Epithelial cell of proximal tubule (primary cell): ENCODE results near the gene YBEY. TPM values are rescaled to one million over a fixed set of nuclear protein-coding genes. Genes with fewer than 3 reads are reported as not detected.
A peak's percentile ranks its signal among the peaks of the same experiment; 100 is the strongest.

Source experiments
- DNase-seq: peaks from one replicate; pipeline ENCODE4 v3.0.0-alpha.2; 2011; ENCODE audit warnings: low read depth
- H3K4me3 ChIP-seq: 2 replicates; pipeline ENCODE4 v1.5.1; 2011; ENCODE audit warnings: low read depth, mild to moderate bottlenecking, low read length
- CTCF ChIP-seq: conservative IDR thresholded peaks from 2 replicates; pipeline ENCODE4 v1.5.1; 2012; ENCODE audit warnings: low read depth, mild to moderate bottlenecking, low read length
- total RNA-seq: library from RNA; depleted of rRNA; stranded (reverse); fragments of >200 nt; gene quantifications from 2 replicates; pipeline ENCODE4 v1.2.3, GENCODE V29; 2015

Gene YBEY
- total RNA-seq, 1 donor from 2014 or later: 7.0 TPM

DNA sequence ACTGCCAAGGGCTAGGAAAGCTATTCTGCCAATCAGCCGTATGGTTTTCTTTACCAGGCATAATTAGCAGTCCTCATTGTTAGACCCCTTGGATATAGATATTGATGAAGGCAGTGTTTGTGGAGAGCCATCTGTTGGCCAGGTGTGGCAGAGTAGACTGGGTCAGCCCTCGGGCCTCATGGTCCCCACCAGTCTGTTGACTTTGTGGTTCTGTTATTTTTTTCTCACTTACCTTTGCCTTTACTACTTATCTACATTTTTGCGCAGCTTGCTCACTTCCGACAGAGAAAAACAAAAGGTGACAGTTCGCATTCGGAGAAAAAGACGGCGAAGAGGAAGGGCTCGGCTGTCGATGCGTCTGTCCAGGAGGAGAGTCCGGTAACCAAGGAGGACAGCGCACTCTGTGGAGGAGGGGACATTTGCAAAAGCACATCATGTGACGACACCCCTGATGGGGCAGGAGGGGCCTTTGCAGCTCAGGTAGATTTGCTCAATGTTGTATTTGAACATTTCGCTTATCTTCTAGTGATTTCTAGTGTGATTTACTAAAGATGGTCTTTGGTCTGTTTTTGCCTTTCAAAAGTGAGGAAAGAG, 40.1 kb downstream of the YBEY start:
- DNase-seq: no peak
- peak; percentile 26 for TF ChIP-seq CTCF
- H3K4me3 ChIP-seq: no peak overlapping the region

GRCh38 chr21:46327711-46328110, 41.6 kb downstream of the YBEY start:
- DNase-seq: no peak
- no peak for TF ChIP-seq CTCF
- H3K4me3 ChIP-seq: no peak overlapping the region

DNA sequence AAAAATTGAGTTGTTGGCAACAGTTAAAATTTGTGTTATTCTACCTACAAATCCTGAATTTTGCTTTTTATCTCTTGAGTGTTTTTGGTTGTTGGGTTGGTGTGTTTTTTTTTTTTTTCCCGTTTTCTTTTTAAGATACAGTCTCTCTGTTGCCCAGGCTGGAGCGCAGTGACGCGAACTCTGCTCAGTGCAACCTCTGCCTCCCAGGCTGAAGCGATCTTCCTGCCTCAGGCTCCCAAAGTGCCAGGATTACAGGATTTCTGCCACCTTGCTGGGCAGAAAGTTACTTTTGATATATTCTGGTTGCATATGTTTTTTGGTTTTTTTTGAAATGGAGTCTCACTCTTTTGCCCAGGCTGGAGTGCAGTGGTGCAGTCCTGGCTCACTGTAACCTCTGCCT, 42.0 kb downstream of the YBEY start:
- no peak for DNase-seq
- TF ChIP-seq CTCF: no peak

DNA sequence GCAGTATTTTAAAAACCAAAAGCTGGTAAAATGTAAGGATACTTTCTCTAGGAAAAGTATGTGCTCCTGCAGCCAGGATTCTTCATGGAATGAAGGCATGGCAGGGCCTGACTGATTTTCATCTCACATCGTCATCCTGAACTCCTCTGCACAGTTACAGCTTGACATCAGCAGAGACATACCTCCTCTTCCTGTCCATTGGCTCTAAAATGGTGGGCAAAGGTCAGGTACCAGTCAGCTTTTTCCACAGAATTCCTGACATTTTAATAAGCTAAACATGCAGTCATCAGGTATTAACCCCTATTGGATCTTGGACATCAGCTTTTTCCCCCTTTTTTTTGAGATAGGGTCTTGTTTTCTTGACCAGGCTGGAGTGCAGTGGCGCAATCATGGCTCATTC, 43.7 kb downstream of the YBEY start:
- DNase-seq: no peak
- H3K4me3 ChIP-seq: no peak overlapping the region
- TF ChIP-seq CTCF: no peak

More for the DNA sequence above, 42.0 kb downstream of the YBEY start:
- H3K4me3 ChIP-seq: no peak overlapping the region

DNA sequence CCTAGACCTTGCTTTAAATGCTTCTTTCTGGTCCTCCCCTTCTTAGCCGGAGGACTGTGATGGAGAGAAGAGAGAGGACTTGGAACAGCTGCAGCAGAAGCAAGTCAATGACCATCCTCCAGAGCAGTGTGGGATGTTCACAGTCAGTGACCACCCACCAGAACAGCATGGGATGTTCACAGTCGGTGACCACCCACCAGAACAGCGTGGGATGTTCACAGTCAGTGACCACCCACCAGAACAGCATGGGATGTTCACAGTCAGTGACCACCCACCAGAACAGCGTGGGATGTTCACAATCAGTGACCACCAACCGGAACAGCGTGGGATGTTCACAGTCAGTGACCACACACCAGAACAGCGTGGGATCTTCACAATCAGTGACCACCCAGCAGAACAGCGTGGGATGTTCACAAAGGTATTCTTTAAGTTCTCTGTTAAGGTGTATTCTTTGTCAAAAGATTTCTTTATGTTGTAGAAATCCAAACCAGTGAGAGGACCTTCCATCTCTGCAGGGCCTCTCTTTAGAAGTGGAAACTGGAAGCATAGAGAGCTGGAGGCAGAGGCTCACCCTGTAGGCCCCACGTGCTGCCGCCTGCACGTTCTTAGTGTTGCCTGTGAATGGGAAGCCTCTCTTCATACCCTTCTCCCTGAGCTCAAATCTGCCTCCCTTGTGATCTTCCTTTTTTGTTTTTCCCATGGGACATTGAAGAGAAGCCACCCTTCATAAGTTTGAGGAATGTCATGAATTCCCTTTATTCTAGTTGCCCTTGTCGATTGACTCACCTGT, 48.4 kb downstream of the YBEY start:
- DNase-seq: no peak

DNA sequence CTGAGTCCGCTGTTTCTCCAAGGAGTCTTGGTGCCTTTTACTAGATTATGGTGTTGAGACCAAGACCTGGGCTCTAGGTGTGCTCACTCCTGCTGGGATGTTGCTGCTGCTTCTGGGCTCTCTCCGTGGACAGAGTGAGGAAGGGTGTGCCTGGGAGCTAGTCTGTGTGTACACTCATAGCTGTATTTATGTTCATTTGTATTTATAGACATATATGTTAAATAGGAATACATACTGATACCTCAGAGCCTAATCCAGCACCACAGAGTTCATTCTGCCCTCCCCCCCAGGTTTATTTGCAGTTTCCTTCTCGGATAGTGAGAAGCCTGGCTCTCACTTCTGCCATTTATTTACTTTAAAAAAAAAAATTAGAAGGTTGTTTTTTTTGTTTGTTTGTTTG, 50.5 kb downstream of the YBEY start:
- TF ChIP-seq CTCF: no peak
- H3K4me3 ChIP-seq: no peak overlapping the region
- no peak for DNase-seq

More for the DNA sequence above, 48.4 kb downstream of the YBEY start:
- no peak for TF ChIP-seq CTCF
- no peak overlapping the region for H3K4me3 ChIP-seq

DNA sequence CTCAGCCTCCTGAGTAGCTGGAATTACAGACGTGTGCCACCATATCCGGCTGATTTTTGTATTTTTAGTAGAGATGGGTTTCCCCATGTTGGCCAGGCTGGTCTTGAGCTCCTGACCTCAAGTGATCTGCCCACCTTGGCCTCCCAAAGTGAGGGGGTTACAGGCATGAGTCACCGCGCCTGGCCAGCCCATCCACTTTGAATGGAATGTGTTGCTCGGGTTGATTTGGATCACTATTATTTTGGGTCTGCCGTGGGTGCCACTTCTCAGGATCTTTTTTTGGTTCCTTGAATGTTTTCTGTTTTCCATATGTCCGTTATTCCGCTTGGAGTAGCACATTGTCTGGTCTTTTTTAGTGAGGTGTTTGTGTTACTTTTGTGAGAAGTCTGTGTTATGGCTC, 54.9 kb downstream of the YBEY start:
- TF ChIP-seq CTCF: no peak
- no peak for DNase-seq
- H3K4me3 ChIP-seq: no peak overlapping the region
